SU-DHL-6 (cell line): Measurements from ENCODE around the gene PNMT.

ENCODE experiments used
- CTCF ChIP-seq: fragments of 200-600 bp; sonication (generic); IDR thresholded peaks from one replicate; pipeline ENCODE4 v1.5.1; 2017; ENCODE audit warnings: antibody characterized with exemption, mild to moderate bottlenecking, low read length, moderate library complexity; ENCODE audit not compliant: insufficient read depth, poor library complexity, severe bottlenecking
- EZH2phosphoT487 ChIP-seq: fragments of 200-600 bp; sonication (generic), shearing (Covaris generic); conservative IDR thresholded peaks from 2 replicates; pipeline ENCODE4 v1.6.1; 2018; ENCODE audit warnings: mild to moderate bottlenecking, antibody characterized with exemption, low read length, moderate library complexity, mixed read lengths

- TF ChIP-seq CTCF (no peak), EZH2phosphoT487 (no peak)
Observed at GRCh38 chr17:39658760-39659159, 9.5 kb upstream of the PNMT start.
